Body of pancreas (tissue), 4 donors: ENCODE results near the gene TRIM61. TPM values are rescaled to one million over a fixed set of nuclear protein-coding genes. Genes with fewer than 3 reads are reported as not detected.
"Not testable (repeated sequence)": the region's sequence is repeated elsewhere in the genome, so short reads cannot be mapped to it uniquely, and the experiment has no call there.

ENCODE experiments used
- ATAC-seq: fragments of 150-250 bp; one replicate; pipeline ENCODE4 v1.9.1; 2016
- DNase-seq, 4 donors: peaks; one replicate each; pipeline ENCODE4 v3.0.0-alpha.2; 2019
- H3K27ac ChIP-seq, 4 donors: fragments of 200-600 bp; sonication (generic); 1 replicate in 3 of 4; 2 replicates in 1 of 4; pipeline versions ENCODE4 v1.5.1 to v1.6.1; 2016 to 2019; ENCODE audit warnings: mild to moderate bottlenecking in 1 of 4, mixed read lengths in 1 of 4, moderate library complexity in 1 of 4
- H3K27me3 ChIP-seq, 2 donors: fragments of 200-600 bp; sonication (generic); one replicate each; pipeline ENCODE4 v1.6.0; 2016; ENCODE audit warnings: mild to moderate bottlenecking in 1 of 2
- H3K36me3 ChIP-seq, 2 donors: fragments of 200-600 bp; sonication (generic); replicated peaks in 1 of 2; 2 replicates each; pipeline ENCODE4 v1.5.1; 2016; ENCODE audit warnings: low read depth in 2 of 2; ENCODE audit not compliant: insufficient read depth in 1 of 2
- H3K4me1 ChIP-seq: fragments of 200-600 bp; sonication (generic); one replicate; pipeline ENCODE4 v1.6.0; 2016
- H3K4me3 ChIP-seq, 2 donors: fragments of 200-600 bp; sonication (generic); 1 replicate in 1 of 2; 2 replicates in 1 of 2; pipeline ENCODE4 v1.5.1; 2016 to 2019
- H3K9me3 ChIP-seq, 3 donors: fragments of 200-600 bp; sonication (generic); 1 replicate in 2 of 3; 2 replicates in 1 of 3; pipeline ENCODE4 v1.5.1; 2016
- CTCF ChIP-seq, 7 experiments: fragments of 450-650 bp in 4 of 7; fragments of 200-600 bp in 3 of 7; sonication (generic) in 3 of 7; IDR thresholded peaks; one replicate each; pipeline ENCODE4 v1.5.1; 2016 to 2019; ENCODE audit warnings: antibody characterized with exemption in 7 of 7
- POLR2A ChIP-seq, 3 donors: fragments of 450-650 bp; IDR thresholded peaks; one replicate each; pipeline ENCODE4 v1.6.1; 2016; ENCODE audit warnings: antibody characterized with exemption in 3 of 3, mild to moderate bottlenecking in 2 of 3
- WGBS, 2 donors: methylation state at CpG; one replicate each; pipeline ENCODE4 v1.1.5; 2017; 5-methylcytosine and 5-hydroxymethylcytosine counted together
- intact Hi-C: fragments of 100-400 bp; cut with DNase I; formaldehyde crosslinking; loops from one replicate; pipeline ENCODE4 v1.15.1; 2023
- total RNA-seq, 2 donors: library from RNA; depleted of rRNA; stranded (reverse); fragments of >200 nt; gene quantifications; one replicate each; pipeline ENCODE4 v1.1.0, GENCODE V29; 2016

The TRIM61 gene
- total RNA-seq, 2 donors from 2014 or later, result not detected

- intact Hi-C loops, result no loop called here
- H3K4me3 ChIP-seq, result no peak overlapping the region
- 81 to 85% methylated on average over 4 of the region's 4 CpGs for WGBS, 2 donors
- no peaks in the 10 kb centered on the region for H3K27me3 ChIP-seq
- H3K27ac ChIP-seq, result no peak overlapping the region
- no peaks in the 10 kb centered on the region for H3K9me3 ChIP-seq
- ATAC-seq, result no peak
- no peak for DNase-seq
- TF ChIP-seq POLR2A (IDR thresholded peaks at IDR 0.05), result no peak
- TF ChIP-seq CTCF (IDR thresholded peaks at IDR 0.05), result no peak
- no peaks in the 10 kb centered on the region for H3K36me3 ChIP-seq
- peaks cover 6% of the 10 kb centered on the region for H3K4me1 ChIP-seq
Measured at GRCh38 chr4:164955107-164955805, 22.2 kb downstream of the TRIM61 start.

GRCh38 chr4:164952551-164952950, 24.9 kb downstream of the TRIM61 start:
- Histone ChIP-seq H3K36me3 (no peaks in the 10 kb centered on the region), H3K27ac (no peak overlapping the region), H3K27me3 (no peaks in the 10 kb centered on the region), H3K9me3 (no peaks in the 10 kb centered on the region), H3K4me1 (peaks cover 6% of the 10 kb centered on the region), H3K4me3 (no peak overlapping the region)
- ATAC-seq, result no peak
- TF ChIP-seq POLR2A (IDR thresholded peaks at IDR 0.05) (no peak), CTCF (IDR thresholded peaks at IDR 0.05) (no peak)
- intact Hi-C loops, result no loop called here
- DNase-seq, result no peak
- 43% methylated on average over 3 of the region's 3 CpGs for WGBS, 2 donors

- Histone ChIP-seq H3K4me1 (no peaks in the 10 kb centered on the region), H3K27me3 (no peaks in the 10 kb centered on the region), H3K9me3 (no peaks in the 10 kb centered on the region), H3K36me3 (no peaks in the 10 kb centered on the region), H3K4me3 (no peak overlapping the region), H3K27ac (no peak overlapping the region)
- intact Hi-C loops, result no loop called here
- no peak for TF ChIP-seq POLR2A (IDR thresholded peaks at IDR 0.05)
- TF ChIP-seq CTCF (IDR thresholded peaks at IDR 0.05), result no peak
- 26 to 29% methylated on average over 1 of the region's 1 CpG for WGBS, 2 donors
- DNase-seq (no peak), ATAC-seq (no peak)
Measured at GRCh38 chr4:164949448-164950143, 27.9 kb downstream of the TRIM61 start.

- no peak for ATAC-seq
- Histone ChIP-seq H3K27me3 (no peaks in the 10 kb centered on the region), H3K4me3 (no peak overlapping the region), H3K9me3 (no peaks in the 10 kb centered on the region), H3K27ac (no peak overlapping the region), H3K4me1 (no peaks in the 10 kb centered on the region), H3K36me3 (no peaks in the 10 kb centered on the region)
- intact Hi-C loops, result no loop called here
- no peak for DNase-seq
- no peak for TF ChIP-seq POLR2A (IDR thresholded peaks at IDR 0.05)
- no peak for TF ChIP-seq CTCF (IDR thresholded peaks at IDR 0.05)
- WGBS, 2 donors, result 60 to 62% methylated on average over 4 of the region's 4 CpGs
Measured at GRCh38 chr4:164948975-164949374, 28.5 kb downstream of the TRIM61 start.

- H3K36me3 ChIP-seq, H3K27ac ChIP-seq, intact Hi-C loops, DNase-seq, H3K9me3 ChIP-seq, H3K4me1 ChIP-seq, H3K27me3 ChIP-seq, H3K4me3 ChIP-seq, ATAC-seq: not testable (repeated sequence)
- 67 to 75% methylated on average over 3 of the region's 3 CpGs for WGBS, 2 donors
Measured at GRCh38 chr4:164948006-164948405, 29.5 kb downstream of the TRIM61 start.
